Natural killer cell treated with Interleukin-12 subunit alpha and Interleukin-12 subunit beta and Interleukin-15 and Interleukin-18, amount 100 ng/mL, for 72 hours (primary cell): ENCODE measurements around the gene SNHG17. TPM values are rescaled to one million over a fixed set of nuclear protein-coding genes. Genes with fewer than 3 reads are reported as not detected.
A peak's percentile ranks its signal among the peaks of the same experiment; 100 is the strongest.
"Not testable (repeated sequence)": the region's sequence is repeated elsewhere in the genome, so short reads cannot be mapped to it uniquely, and the experiment has no call there.

Experiments used
- ATAC-seq, 2 donors: fragments of 150-1000 bp; cut with Tn5 transposase in 1 of 2; sonication (Bioruptor Pico), chemical (Tn5 transposase) in 1 of 2; 2 replicates each; pipeline ENCODE4 v1.10.0; 2021
- DNase-seq: peaks from one replicate; pipeline ENCODE4 v3.0.0; 2022; ENCODE audit warnings: low spot score
- H3K27ac Mint-ChIP-seq, 2 donors: 1 replicate in 1 of 2; 2 replicates in 1 of 2; pipeline ENCODE4 v1.8.0; 2022; ENCODE audit warnings: mixed read lengths in 2 of 2, mild to moderate bottlenecking in 1 of 2, moderate library complexity in 1 of 2
- H3K27me3 Mint-ChIP-seq, 2 donors: 1 replicate in 1 of 2; 2 replicates in 1 of 2; pipeline ENCODE4 v1.8.0; 2022; ENCODE audit warnings: mixed read lengths in 2 of 2
- H3K36me3 Mint-ChIP-seq: one replicate; pipeline ENCODE4 v1.8.0; 2022; ENCODE audit warnings: mixed read lengths
- H3K4me1 Mint-ChIP-seq, 2 donors: 1 replicate in 1 of 2; 2 replicates in 1 of 2; pipeline ENCODE4 v1.8.0; 2022; ENCODE audit warnings: low read depth in 2 of 2, mixed read lengths in 2 of 2, mild to moderate bottlenecking in 1 of 2
- H3K4me3 Mint-ChIP-seq: one replicate; pipeline ENCODE4 v1.8.0; 2022; ENCODE audit warnings: mixed read lengths
- H3K9me3 Mint-ChIP-seq: 2 replicates; pipeline ENCODE4 v1.8.0; 2022; ENCODE audit warnings: mixed read lengths
- total RNA-seq, 2 donors: library from RNA; stranded (reverse); gene quantifications; one replicate each; pipeline ENCODE4 v1.2.3, GENCODE V29; 2022

Gene SNHG17
- 100 to 1,000 TPM in 1 of 2 donors, 10 to 100 TPM in 1; 71.4 to 182 TPM for total RNA-seq

- Mint-ChIP-seq H3K4me3 (peak within 1 kb of the TSS; percentile 95), H3K4me1 (peaks cover 27 to 30% of the 10 kb centered on the region in 2 donors), H3K36me3 (peaks cover 23% of the 10 kb centered on the region), H3K27me3 (peaks cover 4 to 11% of the 10 kb centered on the region in 2 donors), H3K9me3 (no peaks in the 10 kb centered on the region), H3K27ac (peak within 1 kb of the TSS; percentile 92 to 94)
- peak; percentile 93 for DNase-seq
- ATAC-seq = peak; percentile 90 to 94
Measured at GRCh38 chr20:38434770-38435554, at the start of gene SNHG17. SNHG17 (minus strand) TSS chr20:38435328.

DNA sequence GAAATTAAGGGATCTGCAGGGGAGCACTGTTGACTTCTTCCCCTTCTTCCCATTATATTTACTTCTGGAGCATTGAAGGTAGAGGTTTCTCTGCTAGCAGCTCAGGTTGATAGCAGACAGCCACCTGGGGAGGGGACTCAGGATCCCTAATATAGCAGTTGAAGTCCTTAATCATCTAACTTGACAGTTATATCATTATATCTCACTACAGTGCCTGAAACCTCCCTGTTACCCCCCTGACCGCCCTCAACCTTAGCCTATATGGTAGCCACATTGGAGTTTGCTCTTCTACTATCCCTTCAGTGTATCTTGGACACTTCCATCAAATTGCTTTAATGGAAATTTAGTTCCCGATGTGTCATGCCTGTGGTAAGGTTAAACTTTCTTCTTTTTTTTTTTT lies 44.5 kb upstream of the SNHG17 start:
- DNase-seq = no peak
- no peaks in the 10 kb centered on the region for H3K27me3 Mint-ChIP-seq
- H3K4me1 Mint-ChIP-seq = peaks cover 31 to 34% of the 10 kb centered on the region in 2 donors
- no peaks in the 10 kb centered on the region for H3K9me3 Mint-ChIP-seq
- H3K27ac Mint-ChIP-seq = no peak overlapping the region
- H3K36me3 Mint-ChIP-seq = no peaks in the 10 kb centered on the region
- H3K4me3 Mint-ChIP-seq = no peak overlapping the region
- ATAC-seq = no peak

- Mint-ChIP-seq H3K27ac (no peak overlapping the region), H3K9me3 (no peaks in the 10 kb centered on the region), H3K4me1 (peaks cover 39 to 42% of the 10 kb centered on the region in 2 donors), H3K27me3 (no peaks in the 10 kb centered on the region), H3K36me3 (no peaks in the 10 kb centered on the region), H3K4me3 (no peak overlapping the region)
- DNase-seq = no peak
- ATAC-seq = no peak
Measured at GRCh38 chr20:38477747-38478146, 42.6 kb upstream of the SNHG17 start.

DNA sequence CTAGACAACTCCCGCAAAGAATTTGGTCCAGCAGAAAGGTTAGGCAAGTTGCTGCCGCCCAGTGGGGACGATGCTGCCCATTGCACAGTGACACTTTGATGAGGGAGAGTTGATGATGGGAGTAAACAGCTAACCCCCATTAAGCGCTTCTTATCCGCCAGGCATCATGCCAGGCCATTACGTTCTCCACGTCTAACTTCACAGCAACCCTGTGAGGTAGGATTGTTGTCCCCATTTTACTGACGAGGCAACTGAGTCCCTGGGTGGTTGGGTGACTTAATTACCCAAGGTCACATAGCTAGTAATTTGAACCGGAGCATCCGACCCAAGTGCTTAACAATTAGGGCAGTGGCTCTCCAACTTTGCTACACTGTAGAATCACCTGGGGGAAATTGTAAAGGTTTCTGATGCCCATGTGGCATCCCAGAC lies 38.3 kb upstream of the SNHG17 start:
- no peaks in the 10 kb centered on the region for H3K36me3 Mint-ChIP-seq
- H3K27me3 Mint-ChIP-seq = no peaks in the 10 kb centered on the region
- no peaks in the 10 kb centered on the region for H3K9me3 Mint-ChIP-seq
- peaks cover 36 to 40% of the 10 kb centered on the region in 2 donors for H3K4me1 Mint-ChIP-seq
- H3K27ac Mint-ChIP-seq = peak overlapping the region; percentile 82 to 91
- no peak for ATAC-seq
- peak overlapping the region; percentile 97 for H3K4me3 Mint-ChIP-seq
- DNase-seq = no peak

- Mint-ChIP-seq H3K4me1 (peaks cover 36 to 40% of the 10 kb centered on the region in 2 donors), H3K9me3 (no peaks in the 10 kb centered on the region), H3K36me3 (no peaks in the 10 kb centered on the region), H3K4me3 (peak within 1 kb of the TSS; percentile 97), H3K27ac (peak within 1 kb of the TSS; percentile 82 to 91), H3K27me3 (no peaks in the 10 kb centered on the region)
- DNase-seq = peak; percentile 98
- peak; percentile 94 to 95 for ATAC-seq
Measured at GRCh38 chr20:38472513-38473366, 37.6 kb upstream of the SNHG17 start, which contains the start of gene RALGAPB. RALGAPB (plus strand) TSS chr20:38472843; CDS start chr20:38488433, 15,590 bp downstream.

DNA sequence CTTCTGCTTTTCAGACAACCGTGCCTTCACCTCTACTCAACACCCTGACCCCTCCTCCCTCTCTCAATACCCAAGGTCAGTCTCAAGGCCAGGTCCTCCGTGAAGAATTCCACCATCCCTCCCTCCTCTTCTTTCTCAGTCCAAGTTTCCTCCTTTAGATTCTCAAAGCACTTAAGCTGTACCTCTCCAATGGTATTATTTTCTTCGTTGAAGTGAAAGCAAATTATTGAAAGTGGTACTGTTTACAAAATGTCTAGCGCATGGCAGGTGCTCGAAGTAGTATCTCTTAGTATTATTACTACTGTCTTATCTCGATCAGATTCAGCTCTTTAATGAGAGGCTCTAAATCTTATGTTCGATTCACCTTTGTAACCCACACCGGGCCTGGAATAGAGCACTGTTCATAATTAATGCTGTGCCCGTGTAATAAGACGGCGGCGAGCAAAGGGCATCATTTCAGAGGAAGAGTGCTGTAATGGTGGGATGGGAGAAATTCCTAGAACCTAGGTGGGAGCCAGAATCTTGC lies 36.9 kb upstream of the SNHG17 start:
- no peak for ATAC-seq
- no peak for DNase-seq
- Mint-ChIP-seq H3K9me3 (no peaks in the 10 kb centered on the region), H3K27me3 (no peaks in the 10 kb centered on the region), H3K36me3 (no peaks in the 10 kb centered on the region), H3K4me3 (peak overlapping the region; percentile 97), H3K27ac (peak overlapping the region; percentile 82 to 91), H3K4me1 (peaks cover 36 to 40% of the 10 kb centered on the region in 2 donors)

DNA sequence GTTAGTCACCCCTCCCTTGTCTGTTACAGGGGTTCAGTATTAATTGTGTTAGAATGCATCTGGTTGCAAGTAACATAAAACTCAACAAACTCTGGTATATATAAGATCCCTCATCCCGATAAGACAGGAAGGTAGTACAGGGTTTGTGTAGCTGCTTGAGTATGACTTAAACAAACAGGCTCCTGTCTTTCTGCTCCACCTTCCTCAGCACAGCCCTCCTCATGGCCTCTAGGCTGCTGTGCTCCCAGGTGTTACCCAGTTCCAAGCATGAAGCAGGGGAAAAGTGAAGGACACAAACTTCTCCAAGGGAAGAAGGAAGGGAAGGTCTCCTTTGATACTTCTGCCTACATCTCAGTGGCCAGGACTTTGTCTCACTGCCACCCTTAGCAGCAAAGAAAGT lies 36.1 kb upstream of the SNHG17 start:
- Mint-ChIP-seq H3K27ac (no peak overlapping the region), H3K4me3 (no peak overlapping the region), H3K36me3 (no peaks in the 10 kb centered on the region), H3K9me3 (no peaks in the 10 kb centered on the region), H3K27me3 (no peaks in the 10 kb centered on the region), H3K4me1 (peaks cover 31 to 32% of the 10 kb centered on the region in 2 donors)
- DNase-seq (no peak), ATAC-seq (no peak)

GRCh38 chr20:38466983-38467382 lies 31.9 kb upstream of the SNHG17 start:
- no peak for DNase-seq
- no peak for ATAC-seq
- Mint-ChIP-seq H3K36me3 (no peaks in the 10 kb centered on the region), H3K4me1 (peaks cover 4 to 5% of the 10 kb centered on the region in 2 donors), H3K27ac (no peak overlapping the region), H3K27me3 (no peaks in the 10 kb centered on the region), H3K4me3 (no peak overlapping the region), H3K9me3 (no peaks in the 10 kb centered on the region)

GRCh38 chr20:38466171-38466570 lies 31.0 kb upstream of the SNHG17 start:
- DNase-seq (no peak), ATAC-seq (no peak)
- H3K27ac Mint-ChIP-seq = no peak overlapping the region
- H3K4me1 Mint-ChIP-seq = no peaks in the 10 kb centered on the region
- no peaks in the 10 kb centered on the region for H3K27me3 Mint-ChIP-seq
- no peaks in the 10 kb centered on the region for H3K9me3 Mint-ChIP-seq
- no peaks in the 10 kb centered on the region for H3K36me3 Mint-ChIP-seq
- no peak overlapping the region for H3K4me3 Mint-ChIP-seq

GRCh38 chr20:38461569-38461968 lies 26.4 kb upstream of the SNHG17 start:
- H3K4me1 Mint-ChIP-seq, H3K4me3 Mint-ChIP-seq, DNase-seq, H3K27ac Mint-ChIP-seq, H3K27me3 Mint-ChIP-seq, H3K36me3 Mint-ChIP-seq, H3K9me3 Mint-ChIP-seq, ATAC-seq: not testable (repeated sequence)

- not testable (repeated sequence) for H3K36me3 Mint-ChIP-seq, H3K4me3 Mint-ChIP-seq, H3K27me3 Mint-ChIP-seq, H3K9me3 Mint-ChIP-seq, ATAC-seq, H3K4me1 Mint-ChIP-seq, H3K27ac Mint-ChIP-seq, DNase-seq
Measured at GRCh38 chr20:38461167-38461566, 26.0 kb upstream of the SNHG17 start.

DNA sequence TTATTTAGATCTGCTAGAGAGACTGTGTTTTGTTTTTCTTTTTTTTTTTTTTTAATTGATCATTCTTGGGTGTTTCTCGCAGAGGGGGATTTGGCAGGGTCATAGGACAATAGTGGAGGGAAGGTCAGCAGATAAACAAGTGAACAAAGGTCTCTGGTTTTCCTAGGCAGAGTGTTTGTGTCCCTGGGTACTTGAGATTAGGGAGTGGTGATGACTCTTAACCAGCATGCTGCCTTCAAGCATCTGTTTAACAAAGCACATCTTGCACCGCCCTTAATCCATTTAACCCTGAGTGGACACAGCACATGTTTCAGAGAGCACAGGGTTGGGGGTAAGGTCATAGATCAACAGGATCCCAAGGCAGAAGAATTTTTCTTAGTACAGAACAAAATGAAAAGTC lies 25.5 kb upstream of the SNHG17 start:
- H3K9me3 Mint-ChIP-seq, H3K36me3 Mint-ChIP-seq, H3K4me1 Mint-ChIP-seq: not testable (repeated sequence)

DNA sequence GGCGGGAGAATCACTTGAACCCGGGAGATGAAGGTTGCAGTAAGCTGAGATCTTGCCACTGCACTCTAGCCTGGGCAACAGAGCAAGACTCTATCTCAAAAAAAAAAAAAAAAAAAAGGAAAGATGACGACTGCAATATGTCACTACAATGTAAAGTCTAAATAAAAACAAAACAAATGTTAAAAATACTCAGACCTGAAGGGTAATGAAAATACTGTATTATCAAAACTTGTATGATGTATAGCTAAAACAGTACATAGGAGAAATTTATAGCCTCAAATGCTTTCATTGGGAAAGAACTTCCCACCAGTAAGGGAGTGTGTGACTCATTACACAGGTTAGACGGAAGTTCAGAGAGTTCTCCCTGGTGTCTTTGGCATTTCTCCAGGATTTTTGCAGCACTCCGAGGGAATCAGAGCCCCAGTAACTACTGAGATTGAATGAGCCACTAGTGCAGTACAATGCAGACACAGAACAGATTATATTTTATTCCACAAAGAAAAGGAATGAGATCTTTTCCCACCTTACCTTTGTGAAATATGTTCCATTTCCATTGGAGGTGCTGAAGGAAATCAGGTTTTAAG lies 25.0 kb upstream of the SNHG17 start:
- ATAC-seq = no peak
- no peaks in the 10 kb centered on the region for H3K9me3 Mint-ChIP-seq
- H3K4me1 Mint-ChIP-seq = no peaks in the 10 kb centered on the region
- no peak overlapping the region for H3K4me3 Mint-ChIP-seq
- H3K27me3 Mint-ChIP-seq = peaks cover 2 to 6% of the 10 kb centered on the region in 2 donors
- no peaks in the 10 kb centered on the region for H3K36me3 Mint-ChIP-seq
- H3K27ac Mint-ChIP-seq = no peak overlapping the region
- DNase-seq = no peak

More for the DNA sequence above, 25.5 kb upstream of the SNHG17 start:
- not testable (repeated sequence) for H3K4me3 Mint-ChIP-seq, H3K27me3 Mint-ChIP-seq, DNase-seq, H3K27ac Mint-ChIP-seq, ATAC-seq
